Epithelial cell of prostate (primary cell): ENCODE measurements around the gene DGKZ.
"Not testable (repeated sequence)": the region's sequence is repeated elsewhere in the genome, so short reads cannot be mapped to it uniquely, and the experiment has no call there.

Source experiments
- DNase-seq: peaks from one replicate; pipeline ENCODE4 v3.0.0-alpha.2; 2011; ENCODE audit warnings: low read depth, low spot score
- H3K27ac ChIP-seq: fragments of 450-650 bp; 2 replicates; pipeline ENCODE4 v1.5.1; 2017; ENCODE audit warnings: mild to moderate bottlenecking

DGKZ gene

GRCh38 chr11:46363031-46363407 lies 15.8 kb downstream of the DGKZ start:
- peak overlapping the region; percentile 41 for H3K27ac ChIP-seq
- no peak for DNase-seq

GRCh38 chr11:46363455-46364005 lies 16.3 kb downstream of the DGKZ start:
- DNase-seq = no peak
- H3K27ac ChIP-seq = peak overlapping the region; percentile 41

GRCh38 chr11:46364056-46364455 lies 16.8 kb downstream of the DGKZ start:
- peak overlapping the region; percentile 41 for H3K27ac ChIP-seq
- DNase-seq = no peak

DNA sequence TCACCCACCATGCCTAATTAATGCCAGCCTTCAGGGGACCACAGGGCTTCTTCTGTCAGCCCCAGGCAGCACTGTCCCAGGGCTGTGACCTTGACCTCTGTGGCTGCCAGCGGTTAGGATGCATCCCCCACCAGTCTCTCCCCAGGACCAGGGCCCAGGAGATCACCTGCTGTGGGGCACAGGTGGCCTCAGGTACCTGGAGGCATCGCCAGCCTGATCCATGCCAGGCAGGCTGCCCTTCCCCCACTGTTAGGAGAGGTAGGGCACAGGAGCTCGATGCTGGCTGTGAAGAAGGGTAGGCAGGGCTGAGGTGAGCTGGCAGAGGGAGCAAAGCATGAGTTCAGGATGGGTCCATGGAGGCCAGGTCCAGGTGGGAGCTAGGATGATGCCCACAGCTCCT lies 17.5 kb downstream of the DGKZ start:
- no peak overlapping the region for H3K27ac ChIP-seq
- no peak for DNase-seq

- no peak overlapping the region for H3K27ac ChIP-seq
- no peak for DNase-seq
Observed at GRCh38 chr11:46366260-46366659, 19.0 kb downstream of the DGKZ start.

GRCh38 chr11:46366661-46367161 lies 19.4 kb downstream of the DGKZ start:
- DNase-seq = no peak

GRCh38 chr11:46367244-46367915 lies 20.1 kb downstream of the DGKZ start:
- no peak overlapping the region for H3K27ac ChIP-seq
- no peak for DNase-seq

More at GRCh38 chr11:46366661-46367161, 19.4 kb downstream of the DGKZ start:
- H3K27ac ChIP-seq = no peak overlapping the region

DNA sequence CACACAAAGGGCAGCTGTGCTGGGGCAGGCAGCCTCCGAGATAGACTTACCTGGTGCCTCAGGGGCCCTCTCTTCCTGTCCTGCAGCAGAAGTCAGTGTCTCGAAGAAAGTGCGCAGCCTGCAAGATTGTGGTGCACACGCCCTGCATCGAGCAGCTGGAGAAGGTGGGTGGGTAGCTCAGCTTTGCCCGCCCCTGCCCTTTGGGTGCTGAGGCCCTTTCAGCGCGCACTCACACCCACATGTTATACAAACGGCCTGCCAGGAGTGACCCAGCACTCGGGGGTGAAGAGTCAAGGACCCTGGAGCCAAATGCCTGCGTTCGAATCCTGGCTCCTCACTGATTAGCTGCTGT lies 20.6 kb downstream of the DGKZ start:
- no peak for DNase-seq
- H3K27ac ChIP-seq = no peak overlapping the region

GRCh38 chr11:46369458-46370152 lies 22.3 kb downstream of the DGKZ start:
- H3K27ac ChIP-seq = no peak overlapping the region
- no peak for DNase-seq

DNA sequence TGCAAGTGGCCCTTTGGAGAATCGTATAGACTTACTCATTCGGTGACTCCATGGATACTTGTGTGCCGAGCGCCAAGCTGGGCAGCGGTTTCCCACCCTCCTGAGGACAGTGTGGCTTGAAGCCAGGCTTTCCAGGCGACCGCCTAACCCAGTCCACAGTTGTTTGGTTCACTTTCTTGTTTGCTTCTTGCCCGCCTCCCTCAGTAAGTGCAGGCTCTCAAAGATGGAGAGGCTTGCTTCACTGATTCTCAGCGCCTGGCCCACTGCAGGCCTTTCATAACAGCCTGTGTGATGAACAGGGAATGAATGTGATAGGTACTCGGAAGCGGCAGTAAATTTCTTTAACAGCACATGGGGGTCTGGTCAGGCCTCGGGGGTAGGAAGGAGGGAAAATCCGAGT lies 23.0 kb downstream of the DGKZ start:
- no peak overlapping the region for H3K27ac ChIP-seq
- no peak for DNase-seq

GRCh38 chr11:46371262-46371661 lies 24.0 kb downstream of the DGKZ start:
- not testable (repeated sequence) for H3K27ac ChIP-seq, DNase-seq

DNA sequence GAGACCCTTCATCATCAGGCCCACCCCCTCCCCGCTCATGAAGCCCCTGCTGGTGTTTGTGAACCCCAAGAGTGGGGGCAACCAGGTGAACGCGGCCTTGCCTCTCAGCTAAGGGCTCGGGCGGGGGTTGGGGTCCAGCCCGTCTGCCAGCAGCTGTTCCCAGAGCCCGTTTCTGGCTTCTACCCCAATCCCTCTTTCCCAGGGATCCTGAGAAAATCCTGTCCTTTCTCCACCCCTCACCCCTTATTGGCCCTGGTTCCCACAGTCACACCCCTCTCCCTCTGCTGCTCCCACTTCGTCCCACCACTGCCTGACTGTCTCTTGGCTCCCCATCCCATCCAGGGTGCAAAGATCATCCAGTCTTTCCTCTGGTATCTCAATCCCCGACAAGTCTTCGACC lies 24.8 kb downstream of the DGKZ start:
- H3K27ac ChIP-seq = no peak overlapping the region
- DNase-seq = no peak

DNA sequence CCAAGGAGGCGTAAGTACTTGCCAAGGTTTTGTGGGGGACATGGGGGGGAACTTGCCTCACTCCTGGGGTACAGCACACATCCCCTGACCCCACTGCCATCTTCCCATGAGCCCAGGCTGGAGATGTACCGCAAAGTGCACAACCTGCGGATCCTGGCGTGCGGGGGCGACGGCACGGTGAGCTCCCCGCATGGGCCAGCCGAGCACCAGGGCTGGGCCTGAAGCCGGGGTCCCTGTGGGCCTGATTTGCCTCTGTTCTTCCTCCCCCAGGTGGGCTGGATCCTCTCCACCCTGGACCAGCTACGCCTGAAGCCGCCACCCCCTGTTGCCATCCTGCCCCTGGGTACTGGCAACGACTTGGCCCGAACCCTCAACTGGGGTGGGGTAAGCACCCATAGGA lies 25.2 kb downstream of the DGKZ start:
- not testable (repeated sequence) for H3K27ac ChIP-seq, DNase-seq

- no peak overlapping the region for H3K27ac ChIP-seq
- no peak for DNase-seq
Observed at GRCh38 chr11:46373787-46374740, 26.8 kb downstream of the DGKZ start.

DNA sequence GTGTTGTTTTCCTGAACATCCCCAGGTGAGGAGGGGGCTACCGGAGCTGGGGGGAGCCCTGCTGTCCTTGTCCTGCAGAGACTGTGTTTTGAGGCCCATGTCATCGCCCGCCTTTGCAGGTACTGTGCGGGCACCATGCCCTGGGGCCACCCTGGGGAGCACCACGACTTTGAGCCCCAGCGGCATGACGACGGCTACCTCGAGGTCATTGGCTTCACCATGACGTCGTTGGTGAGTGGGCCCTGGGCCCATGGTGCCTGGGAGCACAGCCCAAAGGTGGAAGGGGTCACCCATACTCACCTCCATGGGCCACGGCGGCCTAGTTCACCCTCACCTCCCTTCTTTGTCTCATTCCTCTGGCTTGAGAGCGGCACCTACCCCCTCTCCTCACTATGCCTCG lies 27.6 kb downstream of the DGKZ start:
- no peak for DNase-seq
- H3K27ac ChIP-seq = no peak overlapping the region

DNA sequence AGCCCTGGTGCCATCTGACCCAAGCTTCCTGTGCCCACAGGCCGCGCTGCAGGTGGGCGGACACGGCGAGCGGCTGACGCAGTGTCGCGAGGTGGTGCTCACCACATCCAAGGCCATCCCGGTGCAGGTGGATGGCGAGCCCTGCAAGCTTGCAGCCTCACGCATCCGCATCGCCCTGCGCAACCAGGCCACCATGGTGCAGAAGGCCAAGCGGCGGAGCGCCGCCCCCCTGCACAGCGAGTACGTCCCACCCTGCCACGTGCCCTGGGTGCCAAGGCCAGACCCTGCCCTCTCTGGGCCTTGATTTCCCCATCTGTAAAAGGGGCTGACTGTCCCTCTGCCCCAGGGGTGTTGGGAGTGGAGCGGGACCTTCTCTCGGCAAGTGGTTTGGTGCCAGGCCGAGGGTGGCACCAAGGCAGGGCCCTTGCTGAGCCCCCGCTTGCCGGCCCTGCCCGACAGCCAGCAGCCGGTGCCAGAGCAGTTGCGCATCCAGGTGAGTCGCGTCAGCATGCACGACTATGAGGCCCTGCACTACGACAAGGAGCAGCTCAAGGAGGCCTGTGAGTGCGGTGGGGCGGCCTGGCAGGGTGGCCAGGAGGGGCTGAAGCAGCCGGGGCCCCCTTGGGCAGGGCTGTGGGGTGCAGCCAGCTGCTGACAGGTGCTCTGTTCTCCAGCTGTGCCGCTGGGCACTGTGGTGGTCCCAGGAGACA lies 28.3 kb downstream of the DGKZ start:
- no peak for DNase-seq
- H3K27ac ChIP-seq = no peak overlapping the region

DNA sequence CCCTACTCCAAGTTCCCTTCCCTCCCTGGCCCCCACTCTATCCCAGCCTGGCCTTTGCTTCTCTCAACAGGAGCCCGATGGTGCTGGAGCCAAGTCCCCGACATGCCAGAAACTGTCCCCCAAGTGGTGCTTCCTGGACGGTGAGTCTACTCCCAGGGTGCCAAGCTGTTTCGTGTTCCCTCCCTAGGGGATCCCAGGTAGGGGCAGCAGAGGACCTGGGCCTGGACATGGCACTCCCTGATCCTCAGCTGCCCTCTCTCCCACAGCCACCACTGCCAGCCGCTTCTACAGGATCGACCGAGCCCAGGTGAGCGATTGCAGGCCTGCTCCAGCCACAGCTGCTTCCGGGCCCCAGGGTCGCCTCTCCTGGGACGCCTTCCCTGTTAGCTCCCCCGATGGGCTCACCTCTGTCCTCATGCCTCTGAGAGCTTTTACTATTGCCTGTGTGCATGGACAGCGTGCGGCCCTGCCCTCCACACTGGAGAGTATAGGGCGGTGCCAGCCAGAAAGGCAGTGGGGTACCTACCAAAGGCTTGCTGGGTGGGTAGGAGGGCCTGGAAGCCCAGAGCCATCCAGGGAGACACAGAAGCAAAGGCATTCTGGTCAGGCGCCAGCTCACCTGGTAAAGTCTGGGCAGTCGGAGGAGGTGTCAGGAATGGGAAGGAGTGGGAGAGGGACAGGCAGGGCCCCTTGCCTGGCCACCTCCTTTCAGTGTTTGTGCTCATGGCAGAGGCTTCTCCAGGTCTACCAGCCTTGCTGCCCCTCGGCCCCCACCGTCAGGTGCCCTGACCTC lies 29.2 kb downstream of the DGKZ start:
- DNase-seq = no peak

DNA sequence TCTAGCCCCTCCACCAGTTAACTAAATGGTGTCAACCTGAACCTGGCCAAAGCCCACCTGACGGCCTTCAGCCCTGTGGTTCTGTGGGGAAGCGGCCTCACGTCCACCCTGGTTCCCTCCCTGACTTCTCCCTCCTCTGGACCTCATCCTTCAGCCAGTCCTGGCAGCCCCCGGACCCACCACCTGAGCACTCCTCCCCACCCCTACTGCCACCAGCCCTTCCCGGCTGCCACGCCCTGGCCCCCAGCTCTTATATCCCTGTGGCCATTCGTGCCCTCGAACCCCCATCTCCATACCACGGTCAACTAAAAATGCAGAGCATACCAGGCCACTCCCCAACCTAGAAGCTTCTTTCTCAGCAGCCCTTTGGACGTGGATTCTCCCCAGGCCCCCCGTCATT lies 30.0 kb downstream of the DGKZ start:
- no peak overlapping the region for H3K27ac ChIP-seq
- DNase-seq = no peak

More for the DNA sequence above, 29.2 kb downstream of the DGKZ start:
- no peak overlapping the region for H3K27ac ChIP-seq

DNA sequence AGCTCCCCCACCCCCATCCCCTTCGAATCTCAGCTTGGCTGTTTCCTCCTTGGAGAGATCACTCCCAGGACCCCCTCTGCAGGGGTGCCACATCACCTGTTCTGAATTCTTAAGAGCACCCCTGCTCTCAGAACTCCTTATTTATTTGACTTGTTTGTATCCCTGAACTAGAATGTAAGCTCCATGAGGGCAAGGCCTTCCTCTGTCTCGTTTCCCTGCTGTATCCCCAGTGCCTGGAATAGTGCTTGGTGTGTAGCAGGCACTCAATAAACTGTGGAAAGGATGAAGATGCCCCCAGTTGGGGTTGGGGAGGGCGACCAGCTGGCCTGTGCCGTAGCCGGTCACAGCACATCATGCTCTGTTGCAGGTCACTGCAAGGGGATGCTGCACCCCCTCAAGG lies 30.6 kb downstream of the DGKZ start:
- H3K27ac ChIP-seq = no peak overlapping the region
- no peak for DNase-seq
